HG02642 (cell line): ENCODE measurements around the gene AP3S2.
"Not testable (repeated sequence)": the region's sequence is repeated elsewhere in the genome, so short reads cannot be mapped to it uniquely, and the experiment has no call there.

Source experiments
- ATAC-seq: cut with Tn5 transposase; IDR thresholded peaks from one replicate; pipeline ENCODE4 v1.9.1; 2021; ENCODE audit warnings: mild to moderate bottlenecking; ENCODE audit not compliant: unreplicated experiment, poor library complexity

The AP3S2 gene

DNA sequence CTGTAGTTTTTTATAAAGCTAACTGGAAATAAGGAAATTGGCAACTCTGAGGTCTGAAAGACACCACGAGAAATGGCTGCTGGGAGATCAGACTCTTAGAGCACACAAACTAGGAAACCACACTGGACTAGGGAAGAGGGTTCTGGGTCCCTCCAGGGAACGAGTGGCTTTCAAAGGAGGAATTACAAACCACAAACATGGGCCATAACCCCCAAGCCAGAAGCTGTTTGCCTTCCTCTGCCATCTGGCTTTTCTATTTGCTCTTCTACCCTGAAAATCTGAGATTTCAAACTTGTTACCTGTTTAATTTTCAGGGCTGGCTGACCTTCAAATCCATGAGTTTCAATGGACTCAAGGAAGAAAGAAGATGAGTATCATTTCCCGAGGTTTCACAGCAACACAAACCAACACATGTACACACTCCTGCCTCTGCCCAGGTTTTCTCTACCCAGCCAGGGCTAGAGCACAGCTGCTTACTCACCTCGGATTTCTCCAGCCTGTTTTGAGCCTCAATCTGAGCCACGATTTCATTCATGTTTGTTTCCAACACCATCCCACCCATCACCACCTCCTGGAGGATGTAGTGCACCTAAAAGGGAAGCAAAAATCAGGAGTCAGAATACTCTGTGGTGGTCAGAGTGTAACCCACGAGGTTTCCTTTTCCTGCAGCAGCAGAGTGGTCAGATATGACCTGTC is 56.5 kb downstream of the AP3S2 start:
- no peak for ATAC-seq

DNA sequence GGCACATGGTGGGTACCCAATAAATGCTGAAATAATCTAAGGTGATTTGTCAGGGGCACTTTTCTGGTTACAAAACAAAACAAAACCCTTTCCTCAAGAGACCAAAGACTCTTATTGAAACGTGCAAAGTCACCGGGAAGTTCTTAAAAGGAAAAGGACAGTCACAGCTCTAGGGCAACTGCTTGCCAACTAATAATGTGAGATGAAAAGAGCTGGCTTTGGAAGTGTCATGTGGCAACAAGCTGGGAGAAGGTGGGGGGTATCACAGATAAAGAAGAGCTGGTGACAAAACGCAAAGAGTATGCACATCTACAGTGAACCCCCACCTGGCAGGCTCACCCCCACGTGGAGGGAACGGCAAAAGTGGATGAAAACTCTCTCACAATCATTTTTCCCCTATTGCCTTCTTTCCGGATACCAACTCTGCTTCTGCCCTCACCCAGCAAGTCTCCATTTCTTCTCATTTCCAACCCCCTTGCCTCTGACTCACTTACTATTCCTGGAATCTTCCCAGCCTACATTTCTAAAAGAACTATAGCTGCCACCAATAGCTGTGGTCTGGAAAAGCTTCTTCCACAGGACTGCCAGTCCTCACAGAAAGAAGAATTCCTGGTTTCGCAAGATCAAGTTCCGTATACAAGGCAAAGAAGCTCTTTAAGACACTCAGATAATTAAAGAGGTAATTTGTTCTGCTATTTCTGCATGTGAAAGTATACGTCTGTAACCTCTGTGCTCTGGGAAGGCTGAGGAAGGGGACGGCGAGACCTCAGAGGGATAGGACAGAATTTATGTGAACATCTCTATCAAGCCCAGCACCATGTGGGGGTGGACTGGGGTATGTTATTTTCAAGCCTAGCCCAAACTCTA is 57.3 kb downstream of the AP3S2 start:
- no peak for ATAC-seq

DNA sequence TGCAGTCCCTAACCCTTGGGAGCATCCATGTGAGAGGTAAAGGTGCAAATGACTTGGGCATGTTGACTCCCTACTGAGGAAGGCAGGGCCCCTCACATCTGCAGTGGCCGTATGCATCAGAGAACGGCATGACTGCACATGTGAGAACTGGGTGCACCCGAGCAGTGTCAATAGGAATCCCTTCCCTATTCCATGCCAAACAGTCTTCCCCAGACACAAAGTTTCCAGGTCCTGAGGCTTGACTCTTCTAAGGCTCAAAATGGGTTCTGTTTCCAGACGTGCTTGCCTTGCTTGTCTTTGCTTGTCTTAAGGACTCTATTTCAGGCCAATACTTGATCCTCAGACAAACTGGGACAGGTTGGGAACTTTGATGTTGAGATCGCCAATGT is 58.6 kb downstream of the AP3S2 start:
- ATAC-seq = no peak

DNA sequence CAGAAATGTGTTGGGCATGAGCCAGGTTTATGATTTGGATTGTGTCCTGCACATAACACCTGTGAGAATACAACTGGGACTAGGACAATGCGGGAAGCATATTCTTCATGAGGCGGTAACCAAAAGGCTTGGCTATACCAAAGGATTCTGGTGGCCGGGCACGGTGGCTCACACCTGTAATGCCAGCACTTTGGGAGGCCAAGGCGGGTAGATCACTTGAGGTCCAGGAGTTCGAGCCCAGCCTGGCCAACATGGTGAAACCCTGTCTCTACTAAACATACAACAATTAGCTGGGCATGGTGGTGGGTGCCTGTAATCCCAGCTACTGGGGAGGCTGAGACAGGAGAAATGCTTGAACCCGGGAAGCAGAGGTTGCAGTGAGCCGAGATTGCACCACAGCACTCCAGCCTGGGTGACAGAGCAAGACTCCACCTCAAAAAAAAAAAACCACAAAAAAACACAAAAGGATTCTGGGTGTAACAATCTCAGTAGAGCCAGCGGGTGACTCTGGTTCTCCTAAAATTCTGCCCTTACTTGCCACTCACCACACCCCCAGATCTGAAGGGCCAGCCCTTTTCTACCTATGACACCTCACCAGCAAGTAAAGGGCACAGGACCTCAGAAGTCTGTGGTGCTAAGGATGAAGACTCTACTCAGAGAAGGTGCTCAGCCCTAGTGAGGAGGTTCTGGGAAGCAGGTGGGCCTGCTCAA is 59.2 kb downstream of the AP3S2 start:
- not testable (repeated sequence) for ATAC-seq

DNA sequence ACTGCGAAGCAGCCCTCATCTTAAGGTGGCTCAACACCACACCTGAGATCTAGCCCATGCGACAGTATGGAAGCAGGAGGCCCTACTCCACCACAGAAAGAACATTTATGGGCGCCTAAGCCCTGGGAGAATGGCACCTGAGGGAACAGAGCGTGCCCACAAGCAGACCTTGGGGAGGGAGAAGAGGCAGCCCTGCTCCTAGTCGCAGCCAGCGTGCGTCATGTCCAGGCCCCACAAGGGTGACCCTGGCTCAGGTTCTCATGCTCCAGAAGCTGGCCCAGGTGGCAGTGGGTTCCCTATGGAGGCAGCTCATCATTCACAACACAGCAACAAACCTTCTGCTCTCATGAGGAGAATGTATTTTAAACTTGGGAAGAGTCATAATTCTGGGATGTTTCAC is 59.8 kb downstream of the AP3S2 start:
- no peak for ATAC-seq

DNA sequence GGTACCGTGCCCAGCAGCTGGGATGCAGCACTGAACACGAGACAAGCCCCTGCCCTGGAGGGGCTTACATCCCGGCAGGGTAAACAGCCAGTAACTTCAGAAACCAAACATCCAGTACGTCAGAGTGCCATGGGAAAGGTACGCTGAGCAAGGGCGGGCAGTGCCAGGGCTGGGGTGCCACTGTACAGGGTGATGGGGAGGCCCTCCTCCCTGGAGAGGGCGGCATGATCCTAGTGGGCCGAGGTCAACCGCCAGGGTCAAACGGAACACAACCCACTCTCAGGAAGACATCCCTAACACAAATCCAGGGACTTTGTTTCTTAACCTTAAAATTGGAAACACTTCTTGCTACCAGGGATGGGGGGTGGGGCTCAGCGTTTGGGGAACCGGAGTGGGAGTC is 63.2 kb downstream of the AP3S2 start:
- ATAC-seq = no peak

DNA sequence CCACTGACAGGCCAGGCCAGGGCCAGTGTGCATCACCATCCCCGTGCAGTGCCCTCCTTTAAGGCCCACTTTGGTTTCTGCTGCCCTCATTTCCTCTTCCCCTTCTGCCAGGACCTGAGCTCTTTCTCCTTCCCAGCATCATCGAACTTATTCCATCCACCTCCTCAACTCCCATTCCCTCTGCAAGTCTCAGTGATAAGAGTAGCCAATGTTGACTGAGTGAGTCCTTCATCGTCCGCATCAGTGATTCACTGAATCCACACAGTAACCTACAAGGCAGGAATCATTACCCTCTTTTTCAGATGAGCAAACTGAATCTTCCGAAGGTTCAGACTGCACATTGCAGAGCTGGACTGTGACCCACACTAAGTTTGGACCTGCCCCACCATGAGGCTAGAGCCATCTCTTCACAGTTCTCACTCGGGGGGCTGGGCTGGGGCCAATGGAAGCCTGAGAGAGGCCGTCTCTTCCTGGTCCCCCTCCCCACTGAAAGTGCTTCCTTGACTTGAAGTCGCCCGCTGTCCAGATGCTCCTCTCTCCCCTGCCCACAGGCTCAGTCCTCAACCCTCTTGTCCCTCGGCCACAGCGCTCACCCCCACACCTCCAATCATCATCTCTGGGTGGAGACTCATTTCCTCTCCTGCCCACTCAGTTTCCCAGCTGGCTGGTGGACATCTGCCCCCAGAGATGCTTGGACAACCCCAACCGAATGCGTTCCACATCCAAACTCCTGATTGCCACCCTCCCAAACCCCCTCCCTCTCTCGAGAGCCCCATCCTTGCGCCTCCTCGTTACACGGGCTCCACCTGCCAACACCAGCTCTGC is 64.0 kb downstream of the AP3S2 start:
- no peak for ATAC-seq

DNA sequence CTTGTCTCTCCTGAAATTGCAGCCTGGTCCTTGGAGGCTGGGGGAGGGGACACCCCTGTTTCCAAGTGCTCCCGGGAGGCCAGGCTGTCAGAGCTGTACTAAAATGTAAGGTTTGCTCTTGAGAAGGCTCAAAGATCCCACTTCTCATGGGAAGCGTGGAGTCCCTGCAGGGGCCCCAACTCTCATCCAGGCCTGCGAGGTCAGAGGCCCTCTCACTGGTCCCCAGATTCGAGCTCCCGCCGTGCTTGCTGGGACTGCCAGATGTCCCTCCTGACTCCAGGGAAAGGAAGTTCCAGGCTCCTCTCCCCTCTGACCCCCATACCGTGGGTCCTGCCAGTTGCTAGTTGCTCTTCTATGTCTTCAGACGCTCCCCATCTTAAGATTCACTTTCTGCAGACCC is 64.6 kb downstream of the AP3S2 start:
- no peak for ATAC-seq

DNA sequence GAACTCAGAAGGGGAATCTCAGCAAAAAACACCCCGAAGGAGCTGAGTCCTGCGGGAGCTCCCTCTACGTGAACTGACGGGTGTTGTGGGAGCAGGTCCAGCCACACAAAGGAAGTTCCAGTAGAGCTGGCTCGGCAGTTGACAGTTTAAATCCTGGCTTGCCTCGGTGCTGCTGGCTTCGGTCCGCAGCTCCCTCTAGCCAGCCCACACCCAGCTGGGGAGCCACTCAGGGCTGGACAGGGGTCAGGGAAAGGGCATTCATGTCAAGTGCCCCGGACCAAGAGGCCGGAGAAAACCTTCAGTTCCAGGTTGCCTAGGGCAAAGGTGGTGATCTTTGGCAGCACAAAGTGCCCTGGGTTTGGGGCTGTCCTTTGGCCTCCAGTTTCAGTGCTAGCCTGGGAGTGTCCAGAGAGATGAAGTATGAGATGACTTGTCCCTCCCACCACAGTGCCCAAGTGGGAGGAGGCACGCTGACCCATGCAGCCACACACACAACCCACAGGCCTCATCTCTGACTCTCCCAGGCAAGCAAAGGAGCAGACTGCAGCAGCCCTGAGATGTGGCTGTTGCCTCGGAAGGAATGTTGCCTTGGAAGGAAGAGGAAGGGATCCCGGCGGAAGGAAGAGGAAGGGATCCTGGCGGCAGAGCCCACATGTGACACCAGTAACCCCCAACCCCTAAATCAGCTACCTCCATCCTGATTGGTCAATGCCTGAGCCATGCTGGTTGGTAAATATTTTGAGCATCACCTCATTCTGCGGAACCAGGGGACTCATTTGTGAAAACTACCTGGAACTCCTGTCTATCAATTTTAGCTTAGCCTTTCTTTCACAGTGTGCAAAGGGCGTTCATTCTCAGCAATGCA is 65.3 kb downstream of the AP3S2 start:
- ATAC-seq = no peak

DNA sequence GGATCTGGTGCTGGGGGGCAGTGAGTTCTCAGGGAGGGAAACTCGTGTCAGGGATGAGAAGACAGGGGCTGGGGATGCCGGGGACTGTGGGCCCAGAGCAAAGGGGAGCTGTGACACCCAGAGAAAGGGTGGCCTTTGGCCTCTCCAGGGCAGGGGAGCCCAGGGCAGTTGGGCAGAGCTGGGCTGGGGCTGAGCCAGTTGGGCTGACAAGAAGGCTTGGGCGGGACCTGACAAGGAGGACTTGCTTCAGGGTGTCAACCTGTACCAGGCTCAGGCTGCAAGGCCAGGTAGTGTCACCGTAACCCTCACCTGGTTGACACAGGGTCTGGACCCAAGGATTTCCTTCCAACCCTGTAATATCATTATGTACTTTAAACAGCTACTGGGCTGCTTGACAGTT is 66.0 kb downstream of the AP3S2 start:
- no peak for ATAC-seq

DNA sequence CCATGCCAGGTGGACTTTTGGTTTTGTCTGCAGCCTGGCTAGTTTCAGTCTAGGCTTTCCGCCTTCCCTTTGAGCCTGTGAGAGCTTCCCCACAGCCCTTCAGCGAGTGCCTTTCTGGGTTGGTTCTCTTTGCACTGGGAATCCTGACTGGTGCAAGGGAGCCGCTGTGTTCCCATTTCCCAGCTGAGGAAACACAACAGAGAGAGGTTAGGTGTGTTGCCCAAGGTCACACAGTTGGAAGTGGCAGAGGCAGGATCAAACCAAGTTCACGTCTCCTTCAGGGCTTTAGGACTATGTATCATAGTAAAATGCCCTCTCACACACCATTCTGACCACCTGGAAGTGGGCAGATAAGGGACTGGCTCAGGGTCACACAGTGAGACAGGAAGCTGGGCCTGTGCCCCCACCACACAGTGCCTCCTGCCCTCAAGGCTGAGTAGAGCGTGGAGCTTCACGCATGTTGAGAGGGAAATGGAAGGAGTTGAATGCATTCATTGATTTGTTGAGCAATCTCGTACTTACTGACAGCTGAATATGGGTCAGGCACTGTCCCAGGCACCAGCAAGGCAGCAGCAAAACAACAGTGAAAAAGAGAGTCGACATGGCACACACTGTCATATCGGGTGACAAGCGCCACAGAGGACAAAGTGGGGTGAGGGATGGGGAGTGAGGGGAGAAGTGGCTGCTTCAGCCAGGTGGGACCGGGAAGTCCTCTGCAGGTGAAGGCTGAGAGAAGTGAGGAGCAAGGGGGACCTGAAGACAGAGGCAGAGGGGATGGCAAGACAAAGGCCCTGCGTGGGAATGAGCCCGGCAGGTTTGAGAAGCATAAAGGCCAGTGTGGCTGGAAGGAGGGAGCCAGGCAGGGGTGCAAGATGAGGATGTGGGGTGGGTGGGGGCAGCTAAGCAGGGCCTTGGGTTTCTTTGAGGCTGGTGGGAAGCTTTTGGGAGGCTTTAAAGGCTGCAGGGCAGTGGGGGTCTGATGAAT is 66.8 kb downstream of the AP3S2 start:
- no peak for ATAC-seq

DNA sequence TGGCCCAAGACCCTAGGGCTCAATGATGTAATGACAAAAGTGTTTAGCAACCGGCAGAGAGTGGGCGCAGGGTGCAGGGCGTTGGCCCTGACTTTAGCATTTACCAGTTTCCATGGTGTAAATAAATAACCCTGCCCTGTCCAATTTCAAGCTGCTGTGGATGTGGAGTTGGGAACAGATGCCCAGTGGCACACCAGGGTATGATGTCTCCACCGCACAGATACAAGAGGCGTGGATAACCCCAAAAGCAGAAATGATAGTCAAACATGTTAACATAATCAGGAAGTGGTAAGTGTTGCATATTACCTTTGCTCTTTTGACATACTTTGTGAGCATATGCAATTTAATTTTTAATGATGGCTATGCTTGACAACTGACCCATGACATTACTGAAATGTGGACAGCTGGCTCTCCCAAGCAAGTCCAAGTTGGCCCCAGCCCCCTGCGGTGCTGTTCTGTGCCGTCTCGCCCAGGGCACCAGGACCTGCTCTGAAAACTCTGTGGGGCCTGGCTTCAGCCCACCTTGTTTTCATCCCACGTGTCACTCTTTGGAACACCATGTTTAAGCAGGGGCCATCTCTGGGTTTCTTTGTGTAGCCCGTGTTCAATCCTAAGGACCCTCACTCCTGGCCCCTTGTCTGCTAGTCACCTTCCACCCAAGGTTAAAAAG is 68.4 kb downstream of the AP3S2 start:
- no peak for ATAC-seq

DNA sequence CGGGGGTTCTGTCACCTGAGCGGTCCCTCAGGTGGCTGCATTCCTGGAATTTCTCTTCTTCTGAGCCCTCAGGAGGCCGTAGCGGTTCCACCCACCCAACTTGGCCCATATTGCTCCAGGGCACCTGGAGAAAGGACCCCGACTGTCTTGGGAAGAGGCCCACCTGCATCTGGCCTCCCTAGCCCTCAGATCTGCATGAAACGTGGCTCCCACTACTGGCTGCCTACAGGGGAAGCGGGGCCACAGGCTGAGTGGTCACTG is 69.3 kb downstream of the AP3S2 start:
- no peak for ATAC-seq

DNA sequence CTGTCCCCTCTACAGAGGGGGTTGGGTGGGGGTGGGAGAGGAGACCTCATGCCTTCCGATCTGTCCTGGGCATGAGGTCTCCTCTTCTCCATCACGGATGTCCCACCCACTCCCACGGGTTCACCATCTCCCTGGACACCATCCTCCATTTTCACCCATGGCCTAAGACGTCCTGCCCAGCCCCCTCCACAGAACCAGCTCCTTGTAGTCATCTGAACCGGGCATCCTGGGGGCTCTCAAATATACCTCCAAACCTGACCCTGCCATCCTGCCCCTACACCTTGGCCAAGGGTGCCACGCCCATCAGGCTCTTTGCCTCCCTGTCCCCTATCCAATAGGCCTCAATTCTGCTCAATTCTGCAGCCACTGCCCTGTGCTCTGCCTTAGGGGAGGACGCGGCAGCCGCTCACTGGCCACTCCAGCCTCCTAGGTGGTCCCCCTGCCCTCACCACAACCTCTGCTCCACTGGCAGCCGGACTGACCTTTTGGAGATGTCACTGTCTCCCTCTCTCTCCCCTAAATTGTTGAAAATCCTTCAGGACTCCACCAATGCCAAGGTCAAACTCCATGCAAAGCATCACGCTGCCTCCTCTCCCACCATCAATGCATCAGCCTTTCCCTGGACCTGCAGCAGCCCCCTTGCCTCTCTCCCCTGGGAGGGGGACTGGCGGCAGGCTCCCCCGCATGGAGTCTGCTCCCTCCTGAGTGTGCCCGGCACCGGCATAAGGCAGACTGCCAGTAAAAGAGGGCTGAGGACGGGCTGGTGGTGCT is 69.8 kb downstream of the AP3S2 start:
- no peak for ATAC-seq

DNA sequence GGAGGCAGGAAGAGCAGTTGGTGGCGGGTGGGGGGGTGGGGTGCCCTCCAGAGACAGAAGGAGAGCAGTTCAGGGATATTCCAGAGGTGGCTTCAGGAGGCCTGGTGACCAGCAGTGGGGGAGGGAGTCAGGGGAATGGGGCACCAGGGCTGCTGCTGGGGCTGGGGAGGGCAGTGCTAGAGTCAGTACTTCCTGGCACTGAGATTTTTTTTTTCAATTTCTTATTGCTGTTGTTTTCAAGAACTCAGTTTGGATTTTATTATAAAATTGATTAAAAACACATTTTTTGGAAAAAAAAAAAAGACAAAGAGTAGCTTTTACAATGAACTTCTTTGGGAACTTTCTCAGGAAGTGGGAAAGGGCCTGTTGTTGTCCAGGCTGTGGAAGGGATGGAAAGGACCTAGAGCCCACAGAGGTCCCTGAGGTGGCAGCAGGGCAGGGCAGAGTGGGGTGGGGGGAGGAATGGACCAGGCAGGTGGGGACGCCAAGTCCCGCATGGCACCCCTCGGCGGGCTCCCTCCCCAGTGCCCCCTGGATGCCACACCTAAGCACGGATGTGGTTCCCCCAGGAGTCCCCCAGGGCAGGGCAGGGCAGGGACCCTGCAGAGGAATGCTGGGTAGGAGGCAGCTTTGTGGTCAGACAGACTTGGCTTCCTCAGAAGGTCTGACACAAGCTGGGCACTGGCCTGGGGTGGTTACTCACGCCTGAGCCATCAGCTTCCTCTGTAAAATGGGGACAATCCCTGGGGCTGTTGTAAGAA is 70.7 kb downstream of the AP3S2 start:
- ATAC-seq = no peak

DNA sequence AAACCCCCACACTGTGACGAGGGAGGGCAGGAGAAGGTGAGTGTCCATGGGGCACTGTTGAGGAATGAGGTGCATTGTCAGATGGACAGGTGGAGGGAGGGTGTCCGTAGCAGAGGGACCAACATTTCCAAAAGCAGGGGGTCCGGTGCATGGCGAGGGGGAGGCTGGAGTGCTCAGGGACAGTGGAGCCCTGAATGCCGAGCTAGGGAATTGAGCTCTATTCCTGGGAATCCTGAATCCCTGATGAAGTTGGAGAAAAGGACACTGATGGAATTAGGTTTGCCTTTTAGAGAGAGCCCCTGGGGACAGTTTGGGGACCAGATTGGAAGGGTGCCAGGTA is 71.2 kb downstream of the AP3S2 start:
- no peak for ATAC-seq

DNA sequence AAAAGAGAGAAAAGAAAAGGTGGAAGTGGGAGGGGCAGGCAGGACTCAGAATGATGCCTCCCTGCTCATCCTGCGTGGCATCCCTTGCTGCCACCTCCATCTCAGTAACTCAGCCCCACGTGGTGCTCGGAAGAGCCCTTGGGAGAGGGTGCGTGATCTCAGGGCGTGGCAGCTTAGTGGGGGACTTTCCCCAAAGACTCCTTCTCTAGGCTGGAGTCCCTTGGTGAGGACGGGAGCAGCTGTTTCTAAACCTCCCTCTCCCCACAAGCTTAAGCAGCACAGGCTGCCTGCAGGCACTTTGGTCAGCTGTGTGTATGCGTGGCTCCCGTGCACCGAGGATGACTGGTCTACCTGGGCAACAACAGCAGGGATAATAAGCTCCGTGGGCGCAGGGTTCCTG is 71.8 kb downstream of the AP3S2 start:
- ATAC-seq = no peak
